GM20431 (cell line): Measurements from ENCODE around the gene KRT12.

Experiments used
- in situ Hi-C: fragments of 300-500 bp; cut with MseI, MboI; formaldehyde crosslinking; loops from one replicate; pipeline ENCODE4 v1.15.0; 2020; ENCODE audit warnings: low sequenced_read_pairs; ENCODE audit not compliant: unreplicated experiment

The KRT12 gene

DNA sequence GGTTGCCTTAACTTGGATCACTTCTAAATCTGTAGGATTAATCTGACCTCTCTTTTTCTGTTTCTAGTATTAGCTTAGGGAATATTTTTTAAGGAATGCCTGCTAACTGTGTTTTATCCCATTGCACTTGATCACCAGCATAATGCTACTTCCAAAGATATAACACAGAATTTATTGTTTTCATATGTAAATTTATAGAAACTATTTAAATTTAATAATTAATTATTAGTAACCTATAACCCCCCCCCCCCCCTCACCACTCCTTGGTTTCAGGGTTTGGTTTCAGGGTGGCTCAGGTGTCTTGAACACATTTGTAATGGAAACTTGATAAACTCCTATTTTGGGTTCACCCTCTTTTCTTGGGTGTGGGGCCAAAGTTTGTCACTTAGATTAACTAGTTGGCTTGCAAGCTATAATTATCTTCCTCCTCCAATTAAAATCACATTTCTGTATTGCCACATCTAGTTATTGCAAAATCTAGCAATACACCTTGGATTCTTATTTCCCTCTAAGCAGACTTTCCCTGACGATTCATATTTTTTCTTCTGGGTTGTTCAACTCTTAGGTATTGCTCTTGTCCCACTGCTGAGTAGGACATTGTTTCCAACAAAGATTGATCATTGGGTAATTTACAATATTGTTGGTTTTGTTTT lies 18.3 kb downstream of the KRT12 start:
- in situ Hi-C loops, result no loop called here

DNA sequence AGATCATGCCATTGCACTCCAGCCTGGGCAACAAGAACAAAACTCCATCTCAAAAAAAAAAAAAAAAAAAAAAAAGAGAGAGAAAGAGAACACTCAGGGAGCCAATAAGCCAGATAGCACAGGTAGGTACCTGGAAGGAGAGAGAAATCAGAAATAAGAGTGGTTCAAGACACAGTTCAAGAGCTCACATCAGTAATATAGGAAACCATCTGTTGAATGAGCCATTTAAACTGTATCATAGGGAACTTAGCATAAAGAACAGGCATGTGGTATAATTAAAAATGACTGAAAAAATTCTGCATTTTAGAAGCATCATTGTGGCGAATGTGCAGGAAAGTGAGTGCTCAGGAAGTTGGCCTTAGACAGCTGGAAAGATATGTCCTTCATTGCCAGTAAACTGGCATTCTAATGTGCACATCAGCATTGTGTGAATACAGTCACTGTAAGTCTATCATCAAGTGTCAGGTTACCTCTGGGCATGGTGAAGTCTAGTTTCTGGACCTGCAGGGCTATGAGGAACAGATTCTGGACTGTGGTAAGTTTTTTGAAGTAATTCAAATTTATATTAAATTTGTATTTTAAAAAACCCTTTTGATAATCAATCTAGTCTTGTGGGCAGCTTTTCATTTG lies 20.4 kb downstream of the KRT12 start:
- in situ Hi-C loops, result no loop called here

DNA sequence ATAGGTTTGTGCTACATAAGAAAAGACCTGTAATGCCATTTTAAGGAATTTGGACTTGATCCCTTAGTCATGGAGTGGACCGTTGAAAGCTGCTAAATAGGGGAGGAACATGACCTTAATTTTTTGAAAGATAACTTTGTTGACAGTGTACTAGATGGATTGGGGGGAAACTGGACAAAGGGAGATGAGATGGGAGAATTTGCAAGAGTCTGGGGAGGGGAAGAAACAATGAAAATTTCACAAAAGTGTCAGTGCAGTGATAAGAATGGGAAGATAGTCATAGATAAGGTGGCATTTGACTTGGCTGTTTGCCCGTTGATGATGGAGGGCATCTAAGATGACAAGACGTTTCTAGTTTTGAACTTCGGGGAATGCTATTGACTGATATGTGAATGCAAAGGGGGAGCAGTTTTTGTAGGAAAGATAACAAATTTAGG lies 22.3 kb downstream of the KRT12 start:
- in situ Hi-C loops, result no loop called here

DNA sequence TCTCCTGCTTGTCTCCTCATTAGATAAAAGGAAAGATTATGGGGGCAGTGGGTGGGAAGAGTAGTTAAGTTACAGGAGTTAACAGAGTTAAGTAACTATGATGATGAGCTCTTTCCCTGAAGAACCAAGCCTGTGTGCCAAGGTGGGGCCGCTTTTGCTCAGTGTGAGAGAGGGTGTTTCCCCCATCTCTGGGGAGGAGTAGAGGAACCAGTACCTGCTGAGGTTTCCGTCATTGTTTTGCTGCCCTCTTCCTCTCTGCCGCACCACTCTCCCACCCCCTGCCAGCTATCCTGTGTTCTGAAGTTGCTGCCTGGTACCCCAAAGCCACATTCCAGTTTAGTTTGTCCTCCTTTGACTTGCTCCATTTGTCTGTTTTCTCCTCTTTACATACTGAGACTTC lies 23.8 kb downstream of the KRT12 start:
- in situ Hi-C loops, result no loop called here

- in situ Hi-C loops, result no loop called here
These were observed 25.8 kb downstream of the KRT12 start for GRCh38 chr17:40841246-40841645.

- in situ Hi-C loops, result no loop called here
These were observed 27.8 kb downstream of the KRT12 start for GRCh38 chr17:40839194-40839593.

DNA sequence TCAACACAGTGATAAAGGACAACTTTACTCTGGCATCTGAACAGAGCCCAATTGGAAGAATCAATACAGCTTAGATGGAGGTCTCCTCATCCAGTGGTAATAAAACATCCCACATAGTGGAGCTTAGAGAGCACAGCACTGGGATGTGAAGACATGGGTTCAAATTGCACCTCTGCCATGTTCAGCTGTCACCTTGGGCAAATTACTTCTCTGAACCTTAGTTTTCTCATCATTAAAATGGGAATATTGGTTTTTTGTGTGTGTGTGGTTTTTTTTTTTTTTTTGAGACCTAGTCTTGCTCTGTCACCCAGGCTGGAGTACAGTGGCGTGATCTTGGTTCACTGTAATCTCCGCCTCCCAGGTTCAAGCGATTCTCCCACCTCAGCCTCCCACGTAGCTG lies 31.0 kb downstream of the KRT12 start:
- in situ Hi-C loops, result no loop called here

GRCh38 chr17:40833882-40834281 lies 33.1 kb downstream of the KRT12 start:
- in situ Hi-C loops, result no loop called here

- in situ Hi-C loops, result no loop called here
These were observed 34.2 kb downstream of the KRT12 start for GRCh38 chr17:40832840-40833239.

GRCh38 chr17:40830085-40830776 lies 36.8 kb downstream of the KRT12 start:
- in situ Hi-C loops, result no loop called here

- in situ Hi-C loops, result no loop called here
These were observed 38.5 kb downstream of the KRT12 start for GRCh38 chr17:40828454-40829044.

GRCh38 chr17:40827746-40828453 lies 39.1 kb downstream of the KRT12 start:
- in situ Hi-C loops, result no loop called here

DNA sequence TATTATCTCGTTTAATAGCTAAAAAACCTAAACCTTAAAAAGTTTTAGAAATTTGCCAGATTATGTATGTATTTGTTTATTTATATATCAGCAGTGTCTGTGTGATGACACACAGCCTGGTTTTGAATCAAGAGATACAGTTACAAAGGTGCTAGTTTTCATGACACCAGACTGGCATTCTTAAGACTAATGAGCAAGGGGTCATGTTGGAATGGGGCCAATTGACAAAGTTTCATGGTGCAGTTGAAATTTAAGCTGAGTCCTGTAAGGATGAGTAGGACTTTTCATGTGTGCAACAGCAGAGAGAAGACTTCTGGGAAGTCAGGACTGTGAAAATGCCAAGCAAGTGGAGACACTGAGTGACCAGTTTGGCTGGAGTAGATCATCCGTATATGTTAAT lies 41.4 kb downstream of the KRT12 start:
- in situ Hi-C loops, result no loop called here

GRCh38 chr17:40824015-40824832 lies 42.8 kb downstream of the KRT12 start:
- in situ Hi-C loops, result no loop called here

DNA sequence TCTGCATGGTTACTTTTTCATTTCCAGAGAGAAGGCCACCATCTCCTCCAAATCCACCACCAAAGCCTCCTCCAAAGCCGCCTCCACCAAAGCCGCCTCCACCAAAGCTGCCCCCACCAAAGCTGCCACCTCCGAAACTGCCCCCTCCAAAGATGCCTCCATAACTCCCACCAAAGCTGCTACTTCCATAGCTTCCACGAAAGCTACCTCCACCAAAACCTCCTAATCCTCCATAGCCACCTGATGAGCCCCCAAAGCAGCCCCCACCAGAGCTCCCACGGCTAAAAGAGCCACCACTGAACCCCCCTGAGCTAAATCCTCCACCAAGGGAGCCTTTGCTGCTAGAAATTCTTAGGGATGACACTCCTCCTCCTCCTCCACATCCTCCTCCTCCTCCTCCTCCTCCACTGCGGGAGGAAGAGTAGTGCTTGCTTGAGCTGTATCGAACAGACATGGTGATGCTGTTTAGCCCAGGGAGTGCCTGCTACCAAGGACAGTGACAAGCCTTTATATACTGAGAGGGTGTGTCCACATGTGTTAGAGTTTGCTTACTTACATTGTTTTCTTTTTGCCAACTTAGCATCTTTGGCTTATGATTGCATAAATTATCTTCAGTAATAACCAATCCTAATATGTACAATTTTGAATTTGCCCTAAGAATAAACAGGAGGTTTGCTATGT lies 44.8 kb downstream of the KRT12 start, which contains the start of gene KRT10:
KRT10 (minus strand) TSS at position 483 of the 681 bp plus-strand sequence; CDS start at position 454, 29 bp downstream.
- in situ Hi-C loops, result no loop called here

DNA sequence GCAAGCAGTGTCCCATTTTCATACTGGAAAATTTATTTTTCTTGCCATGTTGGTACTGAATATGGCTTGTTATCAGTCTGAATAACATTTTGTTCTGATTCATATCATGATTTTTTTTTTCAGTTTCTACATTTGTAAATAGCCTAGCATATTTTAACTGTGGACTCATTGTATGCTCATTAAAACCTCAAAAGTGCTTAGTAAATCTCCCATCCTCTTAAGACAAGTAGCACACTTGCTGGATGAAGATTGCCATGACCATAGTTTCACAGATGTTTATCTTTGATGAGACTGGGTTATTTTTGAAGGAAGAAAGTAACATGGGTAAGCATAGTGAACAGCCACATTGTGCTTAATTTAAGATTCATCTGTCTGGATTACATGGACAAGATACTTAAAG lies 45.5 kb downstream of the KRT12 start:
- in situ Hi-C loops, result no loop called here

DNA sequence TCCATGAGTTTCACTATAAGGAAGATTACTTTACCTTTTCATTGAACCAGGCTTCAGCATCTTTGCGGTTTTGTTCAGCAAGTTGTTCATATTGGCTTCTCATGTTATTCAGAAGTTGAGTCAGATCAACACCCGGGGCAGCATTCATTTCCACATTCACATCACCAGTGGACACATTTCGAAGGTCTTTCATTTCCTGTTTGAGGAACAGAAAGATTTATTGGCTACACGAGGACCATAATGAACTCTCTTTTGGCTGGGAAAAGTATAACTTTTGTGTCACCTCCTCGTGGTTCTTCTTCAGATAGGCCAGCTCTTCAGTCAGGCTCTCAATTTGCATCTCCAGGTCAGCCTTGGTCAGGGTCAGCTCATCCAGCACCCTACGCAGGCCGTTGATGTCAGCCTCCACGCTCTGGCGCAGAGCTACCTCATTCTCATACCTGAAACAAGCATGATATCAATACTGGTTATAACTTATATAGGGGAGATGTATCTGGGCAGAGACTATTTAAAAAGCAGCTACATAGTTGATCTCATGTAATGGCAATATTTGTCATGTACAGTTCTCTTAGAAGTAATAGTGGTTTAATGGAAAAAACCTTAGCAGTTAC lies 46.7 kb downstream of the KRT12 start:
- in situ Hi-C loops, result no loop called here

DNA sequence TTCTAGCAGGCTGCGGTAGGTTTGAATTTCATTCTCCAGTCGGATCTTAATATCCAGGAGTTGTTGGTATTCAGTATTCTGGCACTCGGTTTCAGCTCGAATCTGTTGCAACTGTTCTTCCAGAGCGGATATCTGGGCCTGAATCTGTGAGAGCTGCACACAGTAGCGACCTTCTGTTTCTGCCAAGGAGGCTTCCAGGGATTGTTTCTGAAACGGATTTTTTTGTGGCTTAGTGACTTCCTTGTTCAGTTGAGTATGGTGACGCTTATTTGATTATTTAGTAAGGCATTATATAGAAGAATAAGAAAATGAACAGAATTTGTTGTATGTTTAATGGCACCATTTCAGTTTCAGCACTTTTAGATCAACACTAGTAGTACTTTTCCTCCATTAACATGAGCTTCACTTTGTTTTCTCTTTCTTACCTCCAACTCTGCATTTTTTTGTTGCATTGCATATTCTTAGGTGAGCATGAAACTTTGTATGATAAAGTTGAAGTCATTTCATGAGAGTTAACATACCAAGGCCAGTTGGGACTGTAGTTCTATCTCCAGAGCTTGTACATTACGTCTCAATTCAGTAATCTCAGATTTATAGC lies 47.4 kb downstream of the KRT12 start:
- in situ Hi-C loops, result no loop called here
